Panc1 (cell line): Measurements from ENCODE around the gene CCDC70.

ENCODE experiments used
- CTCF ChIP-seq: fragments of 450-650 bp; IDR thresholded peaks from 2 replicates; pipeline ENCODE4 v1.5.1; 2017; ENCODE audit warnings: mild to moderate bottlenecking
- POLR2AphosphoS5 ChIP-seq: IDR thresholded peaks from 2 replicates; pipeline ENCODE4 v1.6.1; 2012; ENCODE audit warnings: mild to moderate bottlenecking, low read depth, low read length, moderate library complexity
- TF ChIP-seq, protein P1 (sequence below), 2 experiments: IDR thresholded peaks; 2 replicates each; pipeline ENCODE4 v1.6.1; 2011 to 2012; ENCODE audit warnings: low read depth in 2 of 2, control low read depth in 1 of 2, low read length in 1 of 2, mild to moderate bottlenecking in 1 of 2, moderate library complexity in 1 of 2; ENCODE audit not compliant: insufficient read depth in 1 of 2

DNA sequence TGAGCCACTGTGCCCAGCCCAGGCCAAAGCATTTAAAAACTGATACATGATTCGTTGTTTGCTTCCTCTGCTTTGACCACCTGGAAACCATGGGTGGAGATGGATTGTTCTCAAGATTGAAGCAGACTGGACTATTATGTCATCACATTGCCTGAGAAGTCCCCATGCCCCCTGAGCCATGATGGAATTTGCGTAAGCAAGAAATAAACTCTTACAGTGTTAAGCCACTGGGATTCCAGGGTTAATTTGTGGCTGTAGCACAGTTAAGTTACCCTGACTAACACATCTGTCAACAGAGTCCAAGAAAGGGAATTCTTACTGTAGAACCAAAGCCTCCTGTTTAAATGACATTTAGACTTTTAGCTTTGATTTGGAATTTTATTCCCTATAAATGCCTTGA, 38.4 kb upstream of the CCDC70 start:
- TF ChIP-seq CTCF (no peak), POLR2AphosphoS5 (no peak)
- TF ChIP-seq, protein P1, sequence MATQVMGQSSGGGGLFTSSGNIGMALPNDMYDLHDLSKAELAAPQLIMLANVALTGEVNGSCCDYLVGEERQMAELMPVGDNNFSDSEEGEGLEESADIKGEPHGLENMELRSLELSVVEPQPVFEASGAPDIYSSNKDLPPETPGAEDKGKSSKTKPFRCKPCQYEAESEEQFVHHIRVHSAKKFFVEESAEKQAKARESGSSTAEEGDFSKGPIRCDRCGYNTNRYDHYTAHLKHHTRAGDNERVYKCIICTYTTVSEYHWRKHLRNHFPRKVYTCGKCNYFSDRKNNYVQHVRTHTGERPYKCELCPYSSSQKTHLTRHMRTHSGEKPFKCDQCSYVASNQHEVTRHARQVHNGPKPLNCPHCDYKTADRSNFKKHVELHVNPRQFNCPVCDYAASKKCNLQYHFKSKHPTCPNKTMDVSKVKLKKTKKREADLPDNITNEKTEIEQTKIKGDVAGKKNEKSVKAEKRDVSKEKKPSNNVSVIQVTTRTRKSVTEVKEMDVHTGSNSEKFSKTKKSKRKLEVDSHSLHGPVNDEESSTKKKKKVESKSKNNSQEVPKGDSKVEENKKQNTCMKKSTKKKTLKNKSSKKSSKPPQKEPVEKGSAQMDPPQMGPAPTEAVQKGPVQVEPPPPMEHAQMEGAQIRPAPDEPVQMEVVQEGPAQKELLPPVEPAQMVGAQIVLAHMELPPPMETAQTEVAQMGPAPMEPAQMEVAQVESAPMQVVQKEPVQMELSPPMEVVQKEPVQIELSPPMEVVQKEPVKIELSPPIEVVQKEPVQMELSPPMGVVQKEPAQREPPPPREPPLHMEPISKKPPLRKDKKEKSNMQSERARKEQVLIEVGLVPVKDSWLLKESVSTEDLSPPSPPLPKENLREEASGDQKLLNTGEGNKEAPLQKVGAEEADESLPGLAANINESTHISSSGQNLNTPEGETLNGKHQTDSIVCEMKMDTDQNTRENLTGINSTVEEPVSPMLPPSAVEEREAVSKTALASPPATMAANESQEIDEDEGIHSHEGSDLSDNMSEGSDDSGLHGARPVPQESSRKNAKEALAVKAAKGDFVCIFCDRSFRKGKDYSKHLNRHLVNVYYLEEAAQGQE (IDR thresholded peaks at IDR 0.05; ENCODE audit: insufficient read depth in 1 of 2, low read depth in 2 of 2, low read length in 1 of 2): no peak
